ENCODE data around the gene KLHL11. TPM values are rescaled to one million over a fixed set of nuclear protein-coding genes. Genes with fewer than 3 reads are reported as not detected.
A peak's percentile ranks its signal among the peaks of the same experiment; 100 is the strongest.

Gene KLHL11
- polyA plus RNA-seq, 1 of the 3 experiments (the other 2 are of a cell fraction) = 2.6 TPM

DNA sequence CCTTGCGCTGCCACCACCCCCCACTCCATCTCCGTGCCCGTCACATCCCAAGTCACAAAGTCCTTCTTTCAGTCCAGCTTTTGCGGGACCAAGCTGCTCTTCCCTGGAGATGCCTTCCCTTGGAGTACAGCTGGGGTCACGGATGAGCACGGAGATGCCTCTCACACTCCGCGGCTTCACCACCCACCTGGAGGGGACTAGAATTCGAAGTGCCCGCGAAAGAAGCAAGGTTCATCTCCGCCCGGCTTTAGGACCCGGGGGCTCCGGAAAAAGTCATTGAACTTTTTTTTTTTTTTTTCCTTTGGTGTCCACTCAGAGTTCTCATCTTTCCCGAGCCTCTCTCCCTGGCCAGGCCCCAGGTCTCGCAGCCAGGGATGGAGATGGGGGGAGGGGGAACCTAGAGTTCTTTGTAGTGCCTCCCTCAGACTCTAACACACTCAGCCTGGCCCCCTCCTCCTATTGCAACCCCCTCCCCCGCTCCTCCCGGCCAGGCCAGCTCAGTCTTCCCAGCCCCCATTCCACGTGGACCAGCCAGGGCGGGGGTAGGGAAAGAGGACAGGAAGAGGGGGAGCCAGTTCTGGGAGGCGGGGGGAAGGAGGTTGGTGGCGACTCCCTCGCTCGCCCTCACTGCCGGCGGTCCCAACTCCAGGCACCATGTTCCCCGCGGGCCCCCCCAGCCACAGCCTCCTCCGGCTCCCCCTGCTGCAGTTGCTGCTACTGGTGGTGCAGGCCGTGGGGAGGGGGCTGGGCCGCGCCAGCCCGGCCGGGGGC is 52.7 kb downstream of the KLHL11 start, which contains the start of gene FKBP10:
TSS of gene FKBP10 (plus strand) at position 624 of the 771 bp plus-strand sequence. CDS start at position 655, 31 bp downstream.
- H3K9me3 ChIP-seq = no peaks in the 10 kb centered on the region
- WGBS (ENCODE audit: low lambda C conversion rate) = 1% methylated on average over 32 of the region's 35 CpGs
- H3K4me3 ChIP-seq (ENCODE audit: low read depth in 2 of 2, low read length in 1 of 2) = peak within 1 kb of the TSS; percentile 75 to 93
- CTCF ChIA-PET = interaction anchor here (0.8 to 20.2 kb wide), 9 partner anchors 10 to 99 kb away, joined by 3 to 405 read pairs (median 5); partner anchors contain the start of genes HAP1, JUP and KLHL11
- H3K27me3 ChIP-seq (ENCODE audit: insufficient read depth) = no peaks in the 10 kb centered on the region
- H3K4me1 ChIP-seq (ENCODE audit: control insufficient read depth in 1 of 2, insufficient read depth in 2 of 2, low read depth in 1 of 2, low read length in 1 of 2) = peaks cover 15 to 24% of the 10 kb centered on the region in 2 experiments; a peak in 2 of 4 replicates
- peaks cover 79% of the 10 kb centered on the region for H3K79me2 ChIP-seq (ENCODE audit: insufficient read depth)
- peaks cover 17% of the 10 kb centered on the region for H4K20me1 ChIP-seq (ENCODE audit: insufficient read depth)
- H2AFZ ChIP-seq (ENCODE audit: low read depth) = peak within 1 kb of the TSS; percentile 92
- DNase-seq = peak; percentile 97
- H3K9me2 ChIP-seq = no peaks in the 10 kb centered on the region
- peak within 1 kb of the TSS; percentile 87 for H3K9ac ChIP-seq
- H3F3A ChIP-seq (replicated peaks; ENCODE audit: insufficient read depth) = no peaks in the 10 kb centered on the region
- peaks cover 2 to 10% of the 10 kb centered on the region in 2 experiments for H3K36me3 ChIP-seq (replicated peaks in 1 of 2; ENCODE audit: control insufficient read depth in 1 of 2, insufficient read depth in 2 of 2, low read length in 1 of 2)
- peak within 1 kb of the TSS; percentile 80 to 87 for H3K27ac ChIP-seq (ENCODE audit: low read depth in 2 of 2, low read length in 1 of 2)
- H3K4me2 ChIP-seq = peak within 1 kb of the TSS; percentile 99
- POLR2A ChIA-PET = interaction anchor here (1.0 to 2.4 kb wide), 3 partner anchors 35 to 124 kb away, joined by 3 to 12 read pairs (median 11); partner anchors contain the start of genes EIF1 and KLHL11
- TF ChIP-seq, protein P1, sequence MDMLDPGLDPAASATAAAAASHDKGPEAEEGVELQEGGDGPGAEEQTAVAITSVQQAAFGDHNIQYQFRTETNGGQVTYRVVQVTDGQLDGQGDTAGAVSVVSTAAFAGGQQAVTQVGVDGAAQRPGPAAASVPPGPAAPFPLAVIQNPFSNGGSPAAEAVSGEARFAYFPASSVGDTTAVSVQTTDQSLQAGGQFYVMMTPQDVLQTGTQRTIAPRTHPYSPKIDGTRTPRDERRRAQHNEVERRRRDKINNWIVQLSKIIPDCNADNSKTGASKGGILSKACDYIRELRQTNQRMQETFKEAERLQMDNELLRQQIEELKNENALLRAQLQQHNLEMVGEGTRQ (IDR thresholded peaks at IDR 0.05; ENCODE audit: borderline replicate concordance, low read depth, low read length) = no peak
- TF ChIP-seq TEAD4 (IDR thresholded peaks at IDR 0.05; ENCODE audit: borderline replicate concordance, insufficient read depth) = no peak
- no peak for TF ChIP-seq GATA2 (CRISPR knock-in tag; IDR thresholded peaks at IDR 0.05)
- TF ChIP-seq SMC3 (IDR thresholded peaks at IDR 0.05; ENCODE audit: low read depth, low read length) = no peak
- TF ChIP-seq FOSL2 (IDR thresholded peaks at IDR 0.05; ENCODE audit: borderline replicate concordance, low read depth) = no peak; the same call in 1 of the 2 replicates
- peak; percentile 44; the same call in 1 of the 2 replicates for TF ChIP-seq USF1 (IDR thresholded peaks at IDR 0.05; ENCODE audit: borderline replicate concordance, low read depth)
- TF ChIP-seq, protein P2, sequence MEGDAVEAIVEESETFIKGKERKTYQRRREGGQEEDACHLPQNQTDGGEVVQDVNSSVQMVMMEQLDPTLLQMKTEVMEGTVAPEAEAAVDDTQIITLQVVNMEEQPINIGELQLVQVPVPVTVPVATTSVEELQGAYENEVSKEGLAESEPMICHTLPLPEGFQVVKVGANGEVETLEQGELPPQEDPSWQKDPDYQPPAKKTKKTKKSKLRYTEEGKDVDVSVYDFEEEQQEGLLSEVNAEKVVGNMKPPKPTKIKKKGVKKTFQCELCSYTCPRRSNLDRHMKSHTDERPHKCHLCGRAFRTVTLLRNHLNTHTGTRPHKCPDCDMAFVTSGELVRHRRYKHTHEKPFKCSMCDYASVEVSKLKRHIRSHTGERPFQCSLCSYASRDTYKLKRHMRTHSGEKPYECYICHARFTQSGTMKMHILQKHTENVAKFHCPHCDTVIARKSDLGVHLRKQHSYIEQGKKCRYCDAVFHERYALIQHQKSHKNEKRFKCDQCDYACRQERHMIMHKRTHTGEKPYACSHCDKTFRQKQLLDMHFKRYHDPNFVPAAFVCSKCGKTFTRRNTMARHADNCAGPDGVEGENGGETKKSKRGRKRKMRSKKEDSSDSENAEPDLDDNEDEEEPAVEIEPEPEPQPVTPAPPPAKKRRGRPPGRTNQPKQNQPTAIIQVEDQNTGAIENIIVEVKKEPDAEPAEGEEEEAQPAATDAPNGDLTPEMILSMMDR (IDR thresholded peaks at IDR 0.05) = no peak
- peak; percentile 14; the same call in 1 of the 2 replicates for TF ChIP-seq TAF1 (IDR thresholded peaks at IDR 0.05; ENCODE audit: borderline replicate concordance, low read depth, low read length)
- TF ChIP-seq, protein P3, sequence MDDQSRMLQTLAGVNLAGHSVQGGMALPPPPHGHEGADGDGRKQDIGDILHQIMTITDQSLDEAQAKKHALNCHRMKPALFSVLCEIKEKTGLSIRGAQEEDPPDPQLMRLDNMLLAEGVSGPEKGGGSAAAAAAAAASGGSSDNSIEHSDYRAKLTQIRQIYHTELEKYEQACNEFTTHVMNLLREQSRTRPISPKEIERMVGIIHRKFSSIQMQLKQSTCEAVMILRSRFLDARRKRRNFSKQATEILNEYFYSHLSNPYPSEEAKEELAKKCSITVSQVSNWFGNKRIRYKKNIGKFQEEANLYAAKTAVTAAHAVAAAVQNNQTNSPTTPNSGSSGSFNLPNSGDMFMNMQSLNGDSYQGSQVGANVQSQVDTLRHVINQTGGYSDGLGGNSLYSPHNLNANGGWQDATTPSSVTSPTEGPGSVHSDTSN (IDR thresholded peaks at IDR 0.05) = peak; percentile 36
- TF ChIP-seq ZBTB33 (IDR thresholded peaks at IDR 0.05; ENCODE audit: borderline replicate concordance, low read depth) = 0 out of 2 replicates have a peak, but pooled peaks have one; percentile 46
- no peak; the same call in 1 of the 2 replicates for TF ChIP-seq JUND (IDR thresholded peaks at IDR 0.05)
- peak; percentile 37; the same call in 1 of the 2 replicates for TF ChIP-seq RFX5 (IDR thresholded peaks at IDR 0.05; ENCODE audit: low read length)
- 0 out of 2 replicates have a peak, but pooled peaks have one; percentile 22 for TF ChIP-seq POLR2AphosphoS5 (IDR thresholded peaks at IDR 0.05; ENCODE audit: low read depth, low read length)
- 0 out of 2 replicates have a peak, but pooled peaks have one; percentile 35 for TF ChIP-seq YY1 (IDR thresholded peaks at IDR 0.05; ENCODE audit: low read depth)
- TF ChIP-seq SIN3A (IDR thresholded peaks at IDR 0.05; ENCODE audit: borderline replicate concordance, low read depth, low read length) = peak; percentile 77; the same call in 1 of the 2 replicates
- TF ChIP-seq RAD21 (IDR thresholded peaks at IDR 0.05; ENCODE audit: low read length) = no peak
- peak; percentile 97 for TF ChIP-seq CHD2 (IDR thresholded peaks at IDR 0.05; ENCODE audit: low read length, partially characterized antibody)
- no peak for TF ChIP-seq RXRA (IDR thresholded peaks at IDR 0.05; ENCODE audit: borderline replicate concordance, low read depth)
- peak; percentile 14; the same call in 1 of the 2 replicates for TF ChIP-seq NFIC (IDR thresholded peaks at IDR 0.05; ENCODE audit: borderline replicate concordance)
- TF ChIP-seq RCOR1 (IDR thresholded peaks at IDR 0.05; ENCODE audit: low read length) = no peak
- TF ChIP-seq FOXJ3 (CRISPR knock-in tag; IDR thresholded peaks at IDR 0.05) = no peak
- TF ChIP-seq MXI1 (IDR thresholded peaks at IDR 0.05; ENCODE audit: low read depth, low read length) = peak; percentile 95
- 0 out of 2 replicates have a peak, but pooled peaks have one; percentile 3 for TF ChIP-seq ELF1 (IDR thresholded peaks at IDR 0.05)
- no peak for TF ChIP-seq MEF2A (IDR thresholded peaks at IDR 0.05; ENCODE audit: borderline replicate concordance, low read depth)
- peak in 1 of 2 experiments; percentile 35; a peak in 1 of 4 replicates for TF ChIP-seq EP300 (IDR thresholded peaks at IDR 0.05; ENCODE audit: borderline replicate concordance in 1 of 2, low read depth in 1 of 2, low read length in 1 of 2)
- TF ChIP-seq FOXM1 (IDR thresholded peaks at IDR 0.05; ENCODE audit: low read depth) = no peak
- peak; percentile 70 for TF ChIP-seq TCF12 (IDR thresholded peaks at IDR 0.05)
